ENCODE measurements around the gene GPR108. TPM values are rescaled to one million over a fixed set of nuclear protein-coding genes. Genes with fewer than 3 reads are reported as not detected.

Gene GPR108
- total and polyA plus RNA-seq, 2 of the 13 experiments (the other 11 are each of a cell fraction or from before 2014, with no cell fraction given): 36.4 to 63.0 TPM

DNA sequence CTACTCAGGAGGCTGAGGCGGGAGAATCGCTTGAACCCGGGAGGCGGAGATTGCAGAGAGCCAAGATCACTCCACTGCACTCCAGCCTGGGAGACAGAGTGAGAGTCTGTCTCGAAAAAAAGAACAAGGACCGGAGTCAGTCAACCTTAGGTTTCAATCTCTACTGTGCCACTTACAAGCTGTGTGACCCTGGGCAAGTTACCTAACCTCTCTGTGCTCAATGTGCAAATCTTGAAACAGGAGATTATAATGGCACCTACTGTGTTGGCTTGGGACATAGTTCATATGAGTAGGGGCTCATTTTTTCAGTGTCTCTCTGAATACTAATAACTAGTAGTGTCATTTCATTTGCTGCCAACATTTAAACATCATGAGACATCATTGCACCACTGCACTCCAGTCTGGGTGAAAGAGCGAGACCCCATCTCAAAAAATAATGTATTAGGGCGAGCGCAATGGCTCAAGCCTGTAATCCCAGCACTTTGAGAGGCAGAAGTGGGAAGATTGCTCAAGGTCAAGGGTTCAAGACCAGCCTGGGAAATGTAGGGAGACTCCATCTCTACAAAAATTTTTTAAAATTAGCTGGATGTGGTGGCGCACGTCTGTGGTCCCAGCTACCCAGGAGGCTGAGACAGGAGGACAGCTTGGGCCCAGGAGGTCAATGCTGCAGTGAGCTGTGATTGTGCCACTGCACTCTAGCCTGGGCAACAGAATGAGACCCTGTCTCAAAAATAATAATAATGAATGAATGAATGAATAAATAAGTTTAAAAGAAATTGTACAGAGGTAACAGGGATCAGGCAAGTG lies 22.4 kb downstream of the GPR108 start (continued):
- peak; percentile 79 for TF ChIP-seq RBM22 (optimal IDR thresholded peaks at IDR 0.05; ENCODE audit: low read length)
- no peak for TF ChIP-seq HDAC2 (CRISPR knock-in tag; IDR thresholded peaks at IDR 0.05)
- no peak for TF ChIP-seq SP1 (IDR thresholded peaks at IDR 0.05)
- TF ChIP-seq SP1 (CRISPR knock-in tag; IDR thresholded peaks at IDR 0.05): no peak
- no peak for TF ChIP-seq RBAK (CRISPR knock-in tag; IDR thresholded peaks at IDR 0.05)
- no peak for TF ChIP-seq PBX3 (CRISPR knock-in tag; IDR thresholded peaks at IDR 0.05; ENCODE audit: borderline replicate concordance)
- no peak for TF ChIP-seq ARID2 (CRISPR knock-in tag; IDR thresholded peaks at IDR 0.05; ENCODE audit: borderline replicate concordance)
- TF ChIP-seq, protein P1, sequence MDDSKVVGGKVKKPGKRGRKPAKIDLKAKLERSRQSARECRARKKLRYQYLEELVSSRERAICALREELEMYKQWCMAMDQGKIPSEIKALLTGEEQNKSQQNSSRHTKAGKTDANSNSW (CRISPR knock-in tag; IDR thresholded peaks at IDR 0.05; ENCODE audit: borderline replicate concordance): no peak
- TF ChIP-seq NFIC (IDR thresholded peaks at IDR 0.05; ENCODE audit: low read length): 0 out of 2 replicates have a peak, but pooled peaks have one; percentile 34
- peak; percentile 50; the same call in 1 of the 2 replicates for TF ChIP-seq ZMYM3 (CRISPR knock-in tag; IDR thresholded peaks at IDR 0.05)
- TF ChIP-seq ZNF484 (CRISPR knock-in tag; IDR thresholded peaks at IDR 0.05; ENCODE audit: borderline replicate concordance, low read depth): no peak
- no peak for TF ChIP-seq GLI4 (CRISPR knock-in tag; IDR thresholded peaks at IDR 0.05; ENCODE audit: borderline replicate concordance)
- no peak for TF ChIP-seq FOXK1 (CRISPR knock-in tag; IDR thresholded peaks at IDR 0.05; ENCODE audit: borderline replicate concordance, low read depth)
- TF ChIP-seq STAT6 (CRISPR knock-in tag; IDR thresholded peaks at IDR 0.05; ENCODE audit: borderline replicate concordance): no peak
- no peak for TF ChIP-seq ZNF773 (CRISPR knock-in tag; IDR thresholded peaks at IDR 0.05; ENCODE audit: borderline replicate concordance)
- TF ChIP-seq HNRNPUL1 (IDR thresholded peaks at IDR 0.05; ENCODE audit: low read depth, low read length): no peak
- TF ChIP-seq, protein P2, sequence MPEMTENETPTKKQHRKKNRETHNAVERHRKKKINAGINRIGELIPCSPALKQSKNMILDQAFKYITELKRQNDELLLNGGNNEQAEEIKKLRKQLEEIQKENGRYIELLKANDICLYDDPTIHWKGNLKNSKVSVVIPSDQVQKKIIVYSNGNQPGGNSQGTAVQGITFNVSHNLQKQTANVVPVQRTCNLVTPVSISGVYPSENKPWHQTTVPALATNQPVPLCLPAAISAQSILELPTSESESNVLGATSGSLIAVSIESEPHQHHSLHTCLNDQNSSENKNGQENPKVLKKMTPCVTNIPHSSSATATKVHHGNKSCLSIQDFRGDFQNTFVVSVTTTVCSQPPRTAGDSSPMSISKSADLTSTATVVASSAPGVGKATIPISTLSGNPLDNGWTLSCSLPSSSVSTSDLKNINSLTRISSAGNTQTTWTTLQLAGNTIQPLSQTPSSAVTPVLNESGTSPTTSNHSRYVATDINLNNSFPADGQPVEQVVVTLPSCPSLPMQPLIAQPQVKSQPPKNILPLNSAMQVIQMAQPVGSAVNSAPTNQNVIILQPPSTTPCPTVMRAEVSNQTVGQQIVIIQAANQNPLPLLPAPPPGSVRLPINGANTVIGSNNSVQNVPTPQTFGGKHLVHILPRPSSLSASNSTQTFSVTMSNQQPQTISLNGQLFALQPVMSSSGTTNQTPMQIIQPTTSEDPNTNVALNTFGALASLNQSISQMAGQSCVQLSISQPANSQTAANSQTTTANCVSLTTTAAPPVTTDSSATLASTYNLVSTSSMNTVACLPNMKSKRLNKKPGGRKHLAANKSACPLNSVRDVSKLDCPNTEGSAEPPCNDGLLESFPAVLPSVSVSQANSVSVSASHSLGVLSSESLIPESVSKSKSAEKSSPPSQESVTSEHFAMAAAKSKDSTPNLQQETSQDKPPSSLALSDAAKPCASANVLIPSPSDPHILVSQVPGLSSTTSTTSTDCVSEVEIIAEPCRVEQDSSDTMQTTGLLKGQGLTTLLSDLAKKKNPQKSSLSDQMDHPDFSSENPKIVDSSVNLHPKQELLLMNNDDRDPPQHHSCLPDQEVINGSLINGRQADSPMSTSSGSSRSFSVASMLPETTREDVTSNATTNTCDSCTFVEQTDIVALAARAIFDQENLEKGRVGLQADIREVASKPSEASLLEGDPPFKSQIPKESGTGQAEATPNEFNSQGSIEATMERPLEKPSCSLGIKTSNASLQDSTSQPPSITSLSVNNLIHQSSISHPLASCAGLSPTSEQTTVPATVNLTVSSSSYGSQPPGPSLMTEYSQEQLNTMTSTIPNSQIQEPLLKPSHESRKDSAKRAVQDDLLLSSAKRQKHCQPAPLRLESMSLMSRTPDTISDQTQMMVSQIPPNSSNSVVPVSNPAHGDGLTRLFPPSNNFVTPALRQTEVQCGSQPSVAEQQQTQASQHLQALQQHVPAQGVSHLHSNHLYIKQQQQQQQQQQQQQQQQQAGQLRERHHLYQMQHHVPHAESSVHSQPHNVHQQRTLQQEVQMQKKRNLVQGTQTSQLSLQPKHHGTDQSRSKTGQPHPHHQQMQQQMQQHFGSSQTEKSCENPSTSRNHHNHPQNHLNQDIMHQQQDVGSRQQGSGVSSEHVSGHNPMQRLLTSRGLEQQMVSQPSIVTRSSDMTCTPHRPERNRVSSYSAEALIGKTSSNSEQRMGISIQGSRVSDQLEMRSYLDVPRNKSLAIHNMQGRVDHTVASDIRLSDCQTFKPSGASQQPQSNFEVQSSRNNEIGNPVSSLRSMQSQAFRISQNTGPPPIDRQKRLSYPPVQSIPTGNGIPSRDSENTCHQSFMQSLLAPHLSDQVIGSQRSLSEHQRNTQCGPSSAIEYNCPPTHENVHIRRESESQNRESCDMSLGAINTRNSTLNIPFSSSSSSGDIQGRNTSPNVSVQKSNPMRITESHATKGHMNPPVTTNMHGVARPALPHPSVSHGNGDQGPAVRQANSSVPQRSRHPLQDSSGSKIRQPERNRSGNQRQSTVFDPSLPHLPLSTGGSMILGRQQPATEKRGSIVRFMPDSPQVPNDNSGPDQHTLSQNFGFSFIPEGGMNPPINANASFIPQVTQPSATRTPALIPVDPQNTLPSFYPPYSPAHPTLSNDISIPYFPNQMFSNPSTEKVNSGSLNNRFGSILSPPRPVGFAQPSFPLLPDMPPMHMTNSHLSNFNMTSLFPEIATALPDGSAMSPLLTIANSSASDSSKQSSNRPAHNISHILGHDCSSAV (CRISPR knock-in tag; IDR thresholded peaks at IDR 0.05; ENCODE audit: borderline replicate concordance): no peak
